Small intestine (tissue), 7 donors: ENCODE data around the gene ZNF628. TPM values are rescaled to one million over a fixed set of nuclear protein-coding genes. Genes with fewer than 3 reads are reported as not detected.

Experiments
- DNase-seq, 2 donors: peaks; one replicate each; pipeline versions ENCODE4 v3.0.0 to v3.0.0-alpha.2; 2013
- FAIRE-seq: peaks from 2 replicates; lab custom pipeline; 2012; peaks lifted over from hg19 to GRCh38; lab: Jason Lieb, UNC
- H3K27ac ChIP-seq, 3 donors: one replicate each; pipeline ENCODE4 v1.5.1; 2013; ENCODE audit warnings: low read length in 2 of 3, mild to moderate bottlenecking in 2 of 3, control low read depth in 1 of 3, inconsistent platforms in 1 of 3, low read depth in 1 of 3, moderate library complexity in 1 of 3
- H3K27me3 ChIP-seq, 3 donors: one replicate each; pipeline ENCODE4 v1.6.1; 2013; ENCODE audit warnings: low read length in 3 of 3, inconsistent platforms in 1 of 3; ENCODE audit not compliant: control insufficient read depth in 3 of 3, insufficient read depth in 3 of 3
- H3K36me3 ChIP-seq, 3 donors: one replicate each; pipeline ENCODE4 v1.6.1; 2013; ENCODE audit warnings: low read length in 3 of 3, inconsistent platforms in 1 of 3, low read depth in 1 of 3, mild to moderate bottlenecking in 1 of 3, moderate library complexity in 1 of 3; ENCODE audit not compliant: control insufficient read depth in 3 of 3, insufficient read depth in 2 of 3
- H3K4me1 ChIP-seq, 3 donors: one replicate each; pipeline ENCODE4 v1.6.1; 2013; ENCODE audit warnings: low read length in 2 of 3, inconsistent platforms in 1 of 3, low read depth in 1 of 3, mild to moderate bottlenecking in 1 of 3, moderate library complexity in 1 of 3; ENCODE audit not compliant: control insufficient read depth in 3 of 3, insufficient read depth in 2 of 3
- H3K4me3 ChIP-seq, 3 donors: one replicate each; pipeline ENCODE4 v1.5.1; 2013; ENCODE audit warnings: low read length in 3 of 3, control low read depth in 1 of 3, inconsistent platforms in 1 of 3, low read depth in 1 of 3, mild to moderate bottlenecking in 1 of 3, moderate library complexity in 1 of 3
- H3K9me3 ChIP-seq, 2 donors: one replicate each; pipeline ENCODE4 v1.6.1; 2013; ENCODE audit warnings: low read depth in 1 of 2, low read length in 1 of 2; ENCODE audit not compliant: control insufficient read depth in 2 of 2, insufficient read depth in 1 of 2
- WGBS, 3 donors: extraction: QIAGEN DNeasy Blood & Tissue Kit; methylation state at CpG; one replicate each; pipeline ENCODE4 v1.1.7; 2013; 5-methylcytosine and 5-hydroxymethylcytosine counted together
- polyA plus RNA-seq, 4 donors: library from polyadenylated mRNA; stranded (reverse) in 3 of 4; unstranded in 1 of 4; fragments of 200-250 nt in 3 of 4; fragments of 120-200 nt in 1 of 4; gene quantifications; one replicate each; pipeline versions ENCODE4 v1.2.1 to v1.2.3, GENCODE V29; 2013
- donor health status: healthy with polysubstance abuse.
- donor health status: control.
- donor health status: control.
- donor health status: Bipolar disorder and iron deficiency.
- donor health status: healthy.

ZNF628 gene
- polyA plus RNA-seq, 4 donors: 1.1 to 7.0 (median 5.0) TPM

GRCh38 chr19:55508120-55508519 lies 31.7 kb downstream of the ZNF628 start:
- Histone ChIP-seq H3K4me1 (no peaks in the 10 kb centered on the region), H3K4me3 (no peak overlapping the region), H3K27ac (no peak overlapping the region), H3K36me3 (no peaks in the 10 kb centered on the region), H3K9me3 (peaks cover 0 to 8% of the 10 kb centered on the region in 2 donors), H3K27me3 (peaks cover 0 to 13% (median 0%) of the 10 kb centered on the region in 3 donors)
- DNase-seq (peak in 1 of 2 donors; percentile 46), FAIRE-seq (no peak)
- 24 to 51% (median 44%) methylated on average over 10 of the region's 10 CpGs for WGBS, 3 donors

- no peak for FAIRE-seq
- no peaks in the 10 kb centered on the region for H3K9me3 ChIP-seq
- peak; percentile 93 to 94 for DNase-seq
- H3K4me1 ChIP-seq: peaks cover 0 to 3% (median 0%) of the 10 kb centered on the region in 3 donors
- peak overlapping the region; percentile 47 to 72 (median 59) for H3K27ac ChIP-seq
- H3K4me3 ChIP-seq: peak overlapping the region in 2 of 3 donors; percentile 49 to 68
- H3K36me3 ChIP-seq: no peaks in the 10 kb centered on the region
- H3K27me3 ChIP-seq: peaks cover 0 to 6% (median 0%) of the 10 kb centered on the region in 3 donors
- 3 to 7% (median 6%) methylated on average over 43 to 61 of the region's 61 CpGs for WGBS, 3 donors
These were observed 40.6 kb downstream of the ZNF628 start for GRCh38 chr19:55516878-55517620.

- peaks cover 0 to 2% (median 0%) of the 10 kb centered on the region in 3 donors for H3K27me3 ChIP-seq
- no peaks in the 10 kb centered on the region for H3K9me3 ChIP-seq
- no peak overlapping the region for H3K4me3 ChIP-seq
- no peaks in the 10 kb centered on the region for H3K36me3 ChIP-seq
- H3K4me1 ChIP-seq: peaks cover 0 to 3% (median 0%) of the 10 kb centered on the region in 3 donors
- H3K27ac ChIP-seq: no peak overlapping the region
- peak in 1 of 2 donors; percentile 5 for DNase-seq
- WGBS, 3 donors: 79 to 90% (median 86%) methylated on average over 10 of the region's 10 CpGs
- FAIRE-seq: no peak
These were observed 43.3 kb downstream of the ZNF628 start for GRCh38 chr19:55519451-55520311.

GRCh38 chr19:55520691-55521292 lies 44.4 kb downstream of the ZNF628 start:
- FAIRE-seq (no peak), DNase-seq (peak in 1 of 2 donors; percentile 7)
- no peaks in the 10 kb centered on the region for H3K36me3 ChIP-seq
- peaks cover 0 to under 1% (median 0%) of the 10 kb centered on the region in 3 donors for H3K27me3 ChIP-seq
- no peaks in the 10 kb centered on the region for H3K9me3 ChIP-seq
- no peak overlapping the region for H3K27ac ChIP-seq
- WGBS, 3 donors: 55 to 71% (median 61%) methylated on average over 14 of the region's 14 CpGs
- peaks cover 0 to 3% (median 0%) of the 10 kb centered on the region in 3 donors for H3K4me1 ChIP-seq
- no peak overlapping the region for H3K4me3 ChIP-seq

- Histone ChIP-seq H3K27ac (no peak overlapping the region), H3K9me3 (no peaks in the 10 kb centered on the region), H3K27me3 (no peaks in the 10 kb centered on the region), H3K36me3 (no peaks in the 10 kb centered on the region), H3K4me3 (no peak overlapping the region), H3K4me1 (peaks cover 0 to 2% (median 0%) of the 10 kb centered on the region in 3 donors)
- FAIRE-seq (no peak), DNase-seq (no peak)
- 46 to 60% (median 54%) methylated on average over 28 to 29 of the region's 29 CpGs for WGBS, 3 donors
These were observed 49.1 kb downstream of the ZNF628 start for GRCh38 chr19:55525289-55526101.

GRCh38 chr19:55526216-55527196 lies 50.1 kb downstream of the ZNF628 start:
- no peak for FAIRE-seq
- Histone ChIP-seq H3K36me3 (no peaks in the 10 kb centered on the region), H3K27ac (no peak overlapping the region), H3K4me3 (no peak overlapping the region), H3K27me3 (no peaks in the 10 kb centered on the region), H3K9me3 (no peaks in the 10 kb centered on the region), H3K4me1 (peaks cover 0 to 2% (median 0%) of the 10 kb centered on the region in 3 donors)
- DNase-seq: peak; percentile 61 to 62
- 24 to 31% (median 27%) methylated on average over 33 to 35 of the region's 35 CpGs for WGBS, 3 donors
